Thoracic aorta (tissue), 2 donors: ENCODE measurements around the gene TRIO. TPM values are rescaled to one million over a fixed set of nuclear protein-coding genes. Genes with fewer than 3 reads are reported as not detected.

Source experiments
- ATAC-seq: fragments of 150-250 bp; one replicate; pipeline ENCODE4 v1.8.0; 2017; ENCODE audit warnings: low read depth; ENCODE audit not compliant: insufficient number of reproducible peaks, low FRiP score
- DNase-seq: peaks from one replicate; pipeline ENCODE4 v3.0.0-alpha.2; 2020; ENCODE audit warnings: low spot score
- H3K27ac ChIP-seq, 2 donors: fragments of 200-600 bp; sonication (generic); 1 replicate in 1 of 2; 2 replicates in 1 of 2; pipeline ENCODE4 v1.5.1; 2016; ENCODE audit warnings: mild to moderate bottlenecking in 2 of 2, moderate library complexity in 2 of 2
- H3K27me3 ChIP-seq: fragments of 200-600 bp; sonication (generic); replicated peaks from 2 replicates; pipeline ENCODE4 v1.6.0; 2016; ENCODE audit warnings: mild to moderate bottlenecking; ENCODE audit not compliant: insufficient read depth
- H3K36me3 ChIP-seq: fragments of 200-600 bp; sonication (generic); one replicate; pipeline ENCODE4 v1.5.1; 2016
- H3K4me1 ChIP-seq, 2 donors: fragments of 200-600 bp; sonication (generic); 1 replicate in 1 of 2; 2 replicates in 1 of 2; pipeline versions ENCODE4 v1.5.1 to v1.6.0; 2016; ENCODE audit warnings: low read depth in 2 of 2, mild to moderate bottlenecking in 1 of 2; ENCODE audit not compliant: control insufficient read depth in 1 of 2
- H3K4me3 ChIP-seq: fragments of 200-600 bp; sonication (generic); 2 replicates; pipeline ENCODE4 v1.5.1; 2016; ENCODE audit warnings: mild to moderate bottlenecking
- H3K9me3 ChIP-seq: fragments of 200-600 bp; sonication (generic); 2 replicates; pipeline ENCODE4 v1.5.1; 2016
- CTCF ChIP-seq: fragments of 200-600 bp; sonication (generic); IDR thresholded peaks from one replicate; pipeline ENCODE4 v1.5.1; 2019; ENCODE audit warnings: antibody characterized with exemption
- total RNA-seq, 2 donors: library from RNA; depleted of rRNA; stranded (reverse); fragments of >200 nt; gene quantifications; one replicate each; pipeline versions ENCODE4 v1.1.0 to v1.2.3, GENCODE V29; 2016

Gene TRIO
- total RNA-seq, 2 donors from 2014 or later: 219 to 300 TPM

GRCh38 chr5:14281746-14282181 lies 138.6 kb downstream of the TRIO start:
- Histone ChIP-seq H3K27me3 (no peaks in the 10 kb centered on the region), H3K9me3 (no peaks in the 10 kb centered on the region), H3K4me1 (peaks cover 0 to 75% of the 10 kb centered on the region in 2 donors), H3K4me3 (no peak overlapping the region), H3K36me3 (peaks cover 3% of the 10 kb centered on the region), H3K27ac (no peak overlapping the region)
- no peak for TF ChIP-seq CTCF
- ATAC-seq (no peak), DNase-seq (no peak)

DNA sequence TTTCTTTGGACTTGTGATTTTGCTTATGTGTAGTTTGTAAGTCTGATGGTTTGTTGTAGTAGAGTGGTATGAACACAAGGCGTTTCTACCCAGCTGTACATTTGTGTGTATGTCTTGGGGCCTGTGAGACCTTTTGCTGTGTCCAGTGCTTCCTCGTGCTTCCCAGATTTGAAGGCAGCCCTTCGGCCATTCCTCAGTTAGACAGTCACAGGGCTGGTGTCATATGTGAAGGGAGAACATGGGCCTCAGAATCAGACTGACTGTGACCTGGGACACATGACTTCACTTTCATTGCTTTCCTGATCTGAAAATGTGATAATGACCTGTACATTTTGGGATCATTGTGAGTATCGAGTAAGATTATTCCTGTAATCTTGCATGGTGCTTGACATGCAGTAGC lies 140.0 kb downstream of the TRIO start:
- H3K9me3 ChIP-seq: no peaks in the 10 kb centered on the region
- no peak overlapping the region for H3K4me3 ChIP-seq
- H3K27me3 ChIP-seq: no peaks in the 10 kb centered on the region
- no peak for TF ChIP-seq CTCF
- H3K27ac ChIP-seq: no peak overlapping the region
- ATAC-seq (no peak), DNase-seq (no peak)
- peaks cover 3% of the 10 kb centered on the region for H3K36me3 ChIP-seq
- peaks cover 0 to 69% of the 10 kb centered on the region in 2 donors for H3K4me1 ChIP-seq

DNA sequence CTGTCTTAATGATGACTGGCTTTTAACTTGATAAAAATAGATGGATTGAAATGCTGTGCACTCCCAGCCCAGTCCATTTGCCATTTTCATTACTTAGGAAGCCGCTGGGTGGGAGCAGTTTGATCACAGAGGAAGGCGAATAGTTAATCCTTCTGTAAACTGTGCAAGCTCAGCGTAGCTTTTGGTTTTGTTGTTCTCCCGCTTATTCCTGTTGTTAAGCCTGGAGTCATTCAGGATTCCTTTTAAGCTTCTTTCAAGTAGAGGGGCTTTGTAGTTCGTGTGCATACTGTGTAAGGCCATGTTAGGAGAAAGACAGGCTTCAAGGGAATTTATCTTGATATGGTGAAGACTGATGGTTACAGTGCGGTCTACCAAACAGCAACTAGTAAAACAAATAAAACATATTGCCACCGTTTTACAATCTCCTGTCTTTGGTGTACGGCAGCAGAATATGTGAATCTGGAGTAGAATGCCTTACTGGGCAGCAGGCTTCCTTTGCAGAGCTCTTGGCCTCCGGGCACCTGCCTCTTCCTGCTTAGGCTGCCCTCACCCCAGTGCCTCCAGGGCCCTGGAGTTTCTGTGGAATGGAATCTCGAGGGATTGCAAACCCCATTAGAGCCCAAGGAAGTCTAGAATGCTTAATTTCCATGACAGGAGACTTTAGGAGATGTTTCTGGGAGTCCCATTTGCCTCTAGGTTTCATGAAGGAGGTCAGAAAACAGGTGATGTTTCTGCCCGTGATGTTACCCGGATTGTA lies 141.4 kb downstream of the TRIO start:
- no peak overlapping the region for H3K4me3 ChIP-seq
- peaks cover 11% of the 10 kb centered on the region for H3K36me3 ChIP-seq
- DNase-seq: no peak
- TF ChIP-seq CTCF: no peak
- no peaks in the 10 kb centered on the region for H3K27me3 ChIP-seq
- no peaks in the 10 kb centered on the region for H3K9me3 ChIP-seq
- peaks cover 0 to 60% of the 10 kb centered on the region in 2 donors for H3K4me1 ChIP-seq
- no peak for ATAC-seq
- no peak overlapping the region for H3K27ac ChIP-seq

DNA sequence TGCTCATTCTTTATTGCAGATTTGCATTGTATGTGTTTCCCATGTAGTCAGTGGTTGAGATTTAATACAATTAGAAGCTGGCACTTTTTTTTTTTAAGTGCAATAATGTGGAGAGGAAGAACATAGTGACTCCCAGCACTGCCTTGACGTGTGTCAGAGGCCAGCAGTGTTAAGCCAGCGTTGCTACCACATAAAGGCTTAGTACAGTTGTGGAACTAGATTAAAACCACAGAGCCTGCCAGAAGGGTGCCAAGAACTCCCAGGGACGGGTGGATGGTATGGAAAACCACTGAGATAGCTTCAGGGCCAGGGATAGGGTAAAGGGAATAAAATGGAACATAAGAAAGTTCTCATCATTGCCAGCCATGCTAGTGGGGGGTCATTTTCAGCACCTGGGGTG lies 142.9 kb downstream of the TRIO start:
- Histone ChIP-seq H3K36me3 (peaks cover 11% of the 10 kb centered on the region), H3K4me1 (peaks cover 0 to 46% of the 10 kb centered on the region in 2 donors), H3K4me3 (no peak overlapping the region), H3K27ac (no peak overlapping the region), H3K27me3 (no peaks in the 10 kb centered on the region), H3K9me3 (no peaks in the 10 kb centered on the region)
- ATAC-seq: no peak
- DNase-seq: no peak
- TF ChIP-seq CTCF: no peak

DNA sequence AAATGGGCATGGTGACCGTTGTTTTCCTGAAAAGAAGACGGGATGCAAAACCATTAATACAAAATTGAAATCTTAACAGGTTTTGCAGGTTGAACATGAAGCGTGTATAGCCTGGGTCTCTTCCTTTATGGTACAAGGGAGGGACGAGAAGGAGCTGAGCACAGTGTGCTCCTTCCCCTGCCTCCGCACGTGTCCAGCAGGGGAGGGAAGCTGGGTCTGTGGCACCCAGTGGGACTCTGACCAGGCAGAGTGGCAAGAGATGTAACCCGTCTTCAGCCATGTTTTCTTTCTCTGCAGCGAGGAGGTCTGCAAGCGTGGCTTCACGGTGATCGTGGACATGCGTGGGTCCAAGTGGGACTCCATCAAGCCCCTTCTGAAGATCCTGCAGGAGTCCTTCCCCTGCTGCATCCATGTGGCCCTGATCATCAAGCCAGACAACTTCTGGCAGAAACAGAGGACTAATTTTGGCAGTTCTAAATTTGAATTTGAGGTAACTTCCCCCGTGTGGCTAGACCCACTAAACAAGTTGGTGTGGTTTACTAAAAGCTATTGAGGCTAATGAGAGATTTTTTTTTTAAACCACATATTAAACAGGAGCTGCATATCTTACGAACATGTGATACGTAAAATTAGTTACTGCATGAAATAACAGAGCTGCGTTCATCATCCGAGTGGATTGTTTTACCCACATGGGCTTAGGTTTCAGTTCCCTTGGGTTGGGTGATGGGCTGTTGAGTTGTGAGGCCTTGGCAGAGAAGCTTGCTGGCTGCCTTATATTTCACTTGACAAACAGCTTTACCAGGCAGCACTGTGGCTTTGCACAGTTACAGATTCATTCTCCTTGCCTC lies 143.7 kb downstream of the TRIO start:
- no peak for ATAC-seq
- TF ChIP-seq CTCF: no peak
- peaks cover 8% of the 10 kb centered on the region for H3K36me3 ChIP-seq

More for the DNA sequence above, 143.7 kb downstream of the TRIO start:
- peaks cover 0 to 38% of the 10 kb centered on the region in 2 donors for H3K4me1 ChIP-seq
- no peak overlapping the region for H3K4me3 ChIP-seq
- H3K27ac ChIP-seq: no peak overlapping the region
- H3K27me3 ChIP-seq: no peaks in the 10 kb centered on the region
- DNase-seq: no peak
- H3K9me3 ChIP-seq: no peaks in the 10 kb centered on the region
